ENCODE results near the gene OTX1. TPM values are rescaled to one million over a fixed set of nuclear protein-coding genes. Genes with fewer than 3 reads are reported as not detected.
A peak's percentile ranks its signal among the peaks of the same experiment; 100 is the strongest.

Gene OTX1
- total and polyA plus RNA-seq, 10 of the 15 experiments (the other 5 are each of a cell fraction or from before 2014, with no cell fraction given) = 0.04 to 0.67 (median 0.23) TPM; not detected in 2

- Histone ChIP-seq H3K27me3 (replicated peaks in 1 of 2; ENCODE audit: control insufficient read depth in 2 of 2, insufficient read depth in 2 of 2, low read length in 1 of 2) (no peaks in the 10 kb centered on the region), H3K9ac (ENCODE audit: control insufficient read depth, insufficient read depth, low read length) (no peak overlapping the region), H3K36me3 (ENCODE audit: control insufficient read depth in 2 of 2, insufficient read depth in 2 of 2, low read length in 1 of 2) (no peaks in the 10 kb centered on the region), H3K79me2 (ENCODE audit: control insufficient read depth, insufficient read depth, low read length) (no peaks in the 10 kb centered on the region), H3K4me3 (no peak overlapping the region), H3K27ac (ENCODE audit: control insufficient read depth, insufficient read depth) (no peak overlapping the region), H2AFZ (ENCODE audit: control insufficient read depth, low read depth, low read length) (no peak overlapping the region), H3K4me1 (ENCODE audit: control insufficient read depth, insufficient read depth, low read length) (no peaks in the 10 kb centered on the region), H3K9me3 (replicated peaks; ENCODE audit: control insufficient read depth, insufficient read depth, low read length) (no peaks in the 10 kb centered on the region), H4K20me1 (ENCODE audit: control insufficient read depth, insufficient read depth) (no peaks in the 10 kb centered on the region), H3K4me2 (ENCODE audit: control insufficient read depth, insufficient read depth) (no peak overlapping the region)
- BruUV-seq (replicated peaks) = no TSS peak
- ChIA-PET CTCF (no interaction called here), RAD21 (ENCODE audit: unreplicated experiment) (no interaction called here), SMC1A (ENCODE audit: uncharacterized antibody, unreplicated experiment) (interaction anchor here (1.0 kb wide), 1 partner anchor 293 kb away, joined by 3 read pairs; no protein-coding TSS in a partner anchor), POLR2A (no interaction called here)
- in situ Hi-C loops (cut with MboI) (no loop called here), intact Hi-C loops (cut with micrococcal nuclease; ENCODE audit: unreplicated experiment) (no loop called here)
- TF ChIP-seq MTA2 (IDR thresholded peaks at IDR 0.05; ENCODE audit: low read depth) = peak; percentile 39
- TF ChIP-seq MLLT1 (IDR thresholded peaks at IDR 0.05) = 0 out of 2 replicates have a peak, but pooled peaks have one; percentile 24
- TF ChIP-seq HDAC6 (IDR thresholded peaks at IDR 0.05; ENCODE audit: unreplicated experiment) = no peak
- 44% methylated on average over 4 of the region's 4 CpGs for whole genome bisulfite sequencing (ENCODE audit: insufficient coverage, insufficient replicate concordance, low lambda C conversion rate, missing lambda C conversion rate)
- ATAC-seq (peak; percentile 69), FAIRE-seq (no peak), DNase-seq (ENCODE audit: low read depth, low spot score) (no peak)
Observed at GRCh38 chr2:63081404-63081803, 30.8 kb downstream of the OTX1 start.

- no peak for FAIRE-seq
- Histone ChIP-seq H3K27ac (ENCODE audit: control insufficient read depth, insufficient read depth) (no peak overlapping the region), H3K4me1 (ENCODE audit: control insufficient read depth, insufficient read depth, low read length) (no peaks in the 10 kb centered on the region), H2AFZ (ENCODE audit: control insufficient read depth, low read depth, low read length) (no peak overlapping the region), H3K9ac (ENCODE audit: control insufficient read depth, insufficient read depth, low read length) (no peak overlapping the region), H3K79me2 (ENCODE audit: control insufficient read depth, insufficient read depth, low read length) (no peaks in the 10 kb centered on the region), H4K20me1 (ENCODE audit: control insufficient read depth, insufficient read depth) (no peaks in the 10 kb centered on the region), H3K36me3 (ENCODE audit: control insufficient read depth in 2 of 2, insufficient read depth in 2 of 2, low read length in 1 of 2) (no peaks in the 10 kb centered on the region), H3K9me3 (replicated peaks; ENCODE audit: control insufficient read depth, insufficient read depth, low read length) (no peaks in the 10 kb centered on the region), H3K4me2 (ENCODE audit: control insufficient read depth, insufficient read depth) (no peak overlapping the region), H3K27me3 (replicated peaks in 1 of 2; ENCODE audit: control insufficient read depth in 2 of 2, insufficient read depth in 2 of 2, low read length in 1 of 2) (no peaks in the 10 kb centered on the region), H3K4me3 (no peak overlapping the region)
- RAD21 ChIA-PET (ENCODE audit: unreplicated experiment) = no interaction called here
- ATAC-seq = no peak
- SMC1A ChIA-PET (ENCODE audit: uncharacterized antibody, unreplicated experiment) = no interaction called here
- no TSS peak for BruUV-seq (replicated peaks)
- CTCF ChIA-PET = interaction anchor here (0.6 to 1.6 kb wide), 2 partner anchors 21 to 59 kb away, joined by 3 read pairs; no protein-coding TSS in a partner anchor
- POLR2A ChIA-PET = no interaction called here
- intact Hi-C loops (cut with micrococcal nuclease; ENCODE audit: unreplicated experiment) = no loop called here
- in situ Hi-C loops (cut with MboI) = no loop called here
- DNase-seq (ENCODE audit: low read depth, low spot score) = no peak
- WGBS (ENCODE audit: insufficient coverage, insufficient replicate concordance, low lambda C conversion rate, missing lambda C conversion rate) = 0% methylated on average over 1 of the region's 1 CpG
- TF ChIP-seq SMAD1 (IDR thresholded peaks at IDR 0.05; ENCODE audit: low read depth, partially characterized antibody) = no peak
- TF ChIP-seq MLLT1 (IDR thresholded peaks at IDR 0.05) = no peak
- no peak for TF ChIP-seq PML (IDR thresholded peaks at IDR 0.05; ENCODE audit: low read length)
- TF ChIP-seq ZNF24 (IDR thresholded peaks at IDR 0.05) = no peak
- TF ChIP-seq RCOR1 (conservative IDR thresholded peaks at IDR 0.05; ENCODE audit: low read depth, low read length) = no peak
- TF ChIP-seq RAD51 (IDR thresholded peaks at IDR 0.05) = no peak
- no peak for TF ChIP-seq CTCF (IDR thresholded peaks at IDR 0.05 in 2 of 3, conservative IDR thresholded peaks at IDR 0.05 in 1 of 3; ENCODE audit: control insufficient read depth in 2 of 3, extremely low read depth in 1 of 3, insufficient read depth in 1 of 3, low read depth in 3 of 3, low read length in 3 of 3)
Observed at GRCh38 chr2:63086687-63087086, 36.1 kb downstream of the OTX1 start.
